Measurements from ENCODE around the gene NDUFS5.
"Not testable (repeated sequence)": the region's sequence is repeated elsewhere in the genome, so short reads cannot be mapped to it uniquely, and the experiment has no call there.

- TF ChIP-seq POLR2A, CTCF (IDR thresholded peaks at IDR 0.05): not testable (repeated sequence)
Measured at GRCh38 chr1:39014956-39015355, 11.2 kb upstream of the NDUFS5 start.

All from breast epithelium (tissue), 3 donors.